Stimulated activated CD4-positive, alpha-beta T cell treated with anti-CD3 and anti-CD28 coated beads, Interleukin-4, amount 100 ng/mL, for 1 hour (primary cell): Measurements from ENCODE around the gene FILIP1L.

Experiments used
- DNase-seq: peaks from one replicate; pipeline ENCODE4 v3.0.0-alpha.2; 2020

The FILIP1L gene

DNA sequence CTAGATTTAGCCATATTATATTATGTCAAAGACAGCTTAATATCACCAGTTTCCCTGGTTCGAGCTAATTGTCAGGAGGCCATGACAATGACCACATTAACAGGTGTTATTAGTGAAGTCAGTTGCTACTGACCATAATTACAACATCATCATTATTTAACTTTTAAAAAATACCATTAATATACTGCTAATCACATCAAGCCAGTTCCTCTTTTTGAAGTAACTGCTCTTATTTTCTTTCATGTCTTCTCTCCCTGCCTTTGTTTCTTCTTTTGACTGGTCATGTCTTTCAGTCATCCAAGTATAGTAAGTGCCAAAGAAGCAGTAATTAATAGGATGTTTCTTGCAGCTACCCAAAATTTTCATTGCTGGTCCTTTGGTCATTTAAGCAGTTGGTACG lies 235.0 kb downstream of the FILIP1L start:
- no peak for DNase-seq

DNA sequence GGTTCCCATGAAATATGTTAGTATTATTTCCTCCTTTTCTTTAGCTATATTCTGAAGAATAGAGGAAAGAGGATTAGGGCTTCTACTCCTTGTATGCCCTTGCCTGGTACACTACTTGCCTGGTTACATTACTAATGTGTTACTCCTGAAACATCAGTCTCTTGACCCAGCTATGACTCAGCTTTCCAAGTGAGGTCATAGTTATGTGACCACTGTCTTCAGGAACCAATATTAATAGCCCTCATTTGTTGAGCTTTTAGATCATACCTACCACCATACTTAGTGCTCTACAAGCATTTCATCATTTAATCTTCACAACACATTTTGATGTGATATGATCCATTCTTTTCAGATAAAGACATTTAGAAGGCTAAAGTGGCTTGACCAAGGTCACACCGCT lies 236.3 kb downstream of the FILIP1L start:
- DNase-seq = no peak

DNA sequence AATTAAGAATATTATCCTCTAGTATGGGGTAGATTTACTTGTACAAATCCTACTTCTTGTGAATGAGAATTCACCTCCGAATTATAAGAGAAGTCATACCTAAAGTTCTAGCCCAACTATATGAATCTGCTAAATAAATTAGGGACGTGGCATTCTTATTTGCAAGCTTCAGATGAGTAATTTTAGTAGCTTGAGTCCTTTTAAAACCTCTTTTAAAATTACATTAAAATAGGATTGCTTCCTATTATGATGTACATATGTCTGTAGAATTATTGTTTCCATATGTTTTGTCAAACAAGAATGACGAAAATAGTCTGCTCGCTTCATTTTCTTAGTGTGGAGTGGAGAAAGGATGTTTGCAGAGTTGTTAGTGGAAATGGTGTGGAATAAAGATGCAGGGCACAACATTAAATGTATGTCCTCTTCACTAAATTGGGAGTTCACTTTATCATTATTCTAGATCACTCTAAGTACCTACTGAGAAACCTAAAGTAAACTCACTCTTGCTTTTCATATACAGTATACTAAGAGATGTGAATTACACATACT lies 237.2 kb downstream of the FILIP1L start:
- DNase-seq = no peak

DNA sequence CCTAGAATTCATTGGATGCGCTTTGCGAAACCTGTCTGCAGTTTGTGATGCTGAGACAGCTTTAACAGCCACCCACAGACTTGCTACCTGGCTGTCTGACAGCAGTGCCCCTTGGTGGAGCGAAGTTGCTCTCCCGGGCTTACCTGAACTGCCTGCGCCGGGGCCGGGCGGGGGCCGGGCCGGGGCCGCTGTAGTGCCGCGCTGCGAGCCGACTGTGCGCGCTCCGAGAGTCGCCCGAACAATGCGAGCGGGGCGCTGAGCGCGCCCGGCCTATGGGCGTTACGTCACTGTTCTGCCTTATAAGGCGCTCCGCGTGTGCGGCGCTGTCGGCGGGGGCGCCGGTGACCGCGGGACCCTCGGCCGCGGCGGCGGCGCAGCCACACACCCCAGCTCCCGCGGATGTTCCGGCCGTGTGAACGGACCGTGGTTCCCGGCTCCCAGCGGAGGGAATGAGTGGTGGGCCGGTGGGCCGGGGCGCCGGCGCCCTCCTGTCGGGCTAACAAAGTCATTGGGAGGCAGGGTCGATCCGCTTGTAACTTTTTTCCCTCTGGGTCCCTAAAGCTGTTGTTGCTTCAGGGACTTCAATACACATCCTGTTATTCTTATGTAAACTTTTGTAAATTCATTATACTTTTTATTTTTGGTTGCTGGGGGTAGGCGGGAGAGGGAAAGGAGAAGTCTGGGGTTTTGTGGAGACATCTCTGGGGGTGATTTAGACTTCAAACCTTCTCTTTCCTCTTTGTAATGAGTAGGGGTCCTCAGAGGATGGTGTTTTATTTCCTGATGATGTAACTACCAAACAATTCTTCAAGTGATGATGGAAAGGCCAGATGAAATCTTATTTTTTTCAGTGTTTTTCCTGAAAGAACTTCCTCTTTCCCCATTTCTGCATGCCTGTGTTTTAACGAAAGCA lies 238.1 kb downstream of the FILIP1L start:
- DNase-seq = peak; percentile 63

DNA sequence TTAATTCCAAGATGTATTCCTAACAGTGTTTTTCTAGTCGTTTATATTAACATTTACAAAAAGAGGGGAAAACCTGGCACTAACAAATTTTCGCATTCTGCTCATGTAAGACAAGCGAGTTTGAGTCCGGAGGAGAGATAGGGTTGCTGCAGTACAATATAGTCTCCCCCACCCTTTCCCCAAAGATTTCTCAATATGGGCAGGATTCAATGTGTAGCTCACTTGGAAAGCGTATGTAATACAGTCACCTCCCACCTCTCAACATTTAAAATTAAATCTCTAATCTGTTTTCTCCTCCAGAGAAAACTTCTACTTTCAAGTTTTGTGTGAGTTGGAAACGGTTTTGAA lies 238.7 kb downstream of the FILIP1L start:
- no peak for DNase-seq

DNA sequence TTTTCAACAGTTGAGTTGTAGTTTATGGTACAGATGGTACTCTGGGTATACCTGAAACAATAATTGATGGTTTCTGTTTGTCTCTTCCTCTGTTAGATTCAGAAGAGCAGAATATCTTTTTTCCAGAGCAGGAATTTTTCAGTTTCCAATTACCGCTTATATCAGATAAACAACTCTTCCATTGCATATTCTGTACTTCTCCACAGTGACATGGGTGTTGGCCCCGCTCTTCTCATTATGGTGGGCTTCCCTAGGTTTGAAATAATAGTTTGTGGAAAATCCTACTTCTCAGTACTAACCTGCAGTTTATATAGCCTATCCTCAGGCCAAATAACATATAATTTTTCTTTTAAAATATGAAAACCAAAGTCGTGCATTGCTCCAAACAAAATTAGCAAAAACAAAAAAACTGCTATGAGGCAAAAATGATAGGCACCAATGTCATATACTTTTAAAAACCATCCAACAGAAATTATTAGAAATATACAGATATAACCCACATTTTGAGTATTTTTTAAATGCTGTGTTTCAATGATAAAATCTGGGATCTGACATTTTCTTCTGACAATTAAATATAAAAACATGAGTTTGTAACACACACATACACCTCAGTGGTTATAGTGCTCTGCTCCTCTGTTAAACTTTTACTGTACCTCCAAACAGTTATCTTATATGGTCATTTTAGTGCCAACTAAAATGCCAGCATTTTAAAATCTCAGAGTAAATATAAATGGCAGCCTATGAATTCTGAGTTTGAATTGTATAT lies 239.9 kb downstream of the FILIP1L start:
- DNase-seq = no peak

DNA sequence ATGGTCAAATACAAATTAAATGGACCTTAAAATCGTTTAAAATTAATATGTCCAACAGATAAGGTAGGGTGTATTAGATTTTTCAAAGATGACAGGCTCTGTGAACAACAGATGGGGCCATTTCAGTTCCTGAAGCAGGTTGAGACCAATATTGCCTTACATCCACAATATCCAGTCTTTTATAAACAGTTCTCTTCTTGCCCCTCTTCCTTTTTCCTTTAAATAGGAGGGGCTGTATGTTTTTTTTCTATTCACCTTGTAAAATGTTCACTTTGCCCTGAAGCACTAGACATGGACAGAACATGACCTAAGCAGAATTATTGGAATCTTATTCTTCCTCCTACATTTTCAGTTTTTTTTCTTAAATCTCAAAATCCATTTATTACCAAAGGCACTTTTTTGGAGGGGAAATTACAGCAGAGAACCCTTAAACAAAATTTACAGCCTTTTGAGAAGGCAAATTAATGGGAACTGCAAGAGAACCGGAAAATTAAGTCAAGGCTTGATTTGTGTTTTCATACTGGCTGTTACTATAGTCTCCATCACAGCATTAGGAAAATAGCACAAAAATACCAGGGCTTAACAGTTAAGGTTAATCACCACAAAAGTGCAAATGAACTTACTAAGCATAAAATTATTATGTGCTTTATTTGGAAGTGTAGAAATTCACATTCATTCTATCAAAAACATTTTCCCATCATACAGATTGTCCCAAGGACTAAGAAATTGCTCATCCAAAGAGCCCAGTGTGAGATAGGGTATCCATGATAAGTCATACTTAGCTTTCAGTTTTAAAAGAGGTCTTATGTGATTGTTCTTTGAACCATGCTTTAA lies 240.8 kb downstream of the FILIP1L start:
- no peak for DNase-seq

DNA sequence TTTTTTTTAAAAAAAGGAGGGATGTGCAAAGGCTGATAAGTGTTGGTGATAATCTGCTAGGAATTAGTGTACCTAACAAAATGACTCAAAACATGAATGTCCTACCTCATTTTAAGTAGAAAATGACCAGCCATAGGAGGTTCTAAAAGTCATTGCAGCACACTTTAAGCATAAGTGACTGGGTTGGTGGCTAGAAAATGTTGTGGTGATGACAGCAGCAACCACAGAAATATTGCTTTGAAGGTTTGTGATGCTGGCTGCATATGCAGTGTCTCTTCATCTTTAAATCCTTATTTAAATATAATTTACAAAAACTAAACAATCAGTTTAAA lies 241.4 kb downstream of the FILIP1L start:
- DNase-seq = no peak

DNA sequence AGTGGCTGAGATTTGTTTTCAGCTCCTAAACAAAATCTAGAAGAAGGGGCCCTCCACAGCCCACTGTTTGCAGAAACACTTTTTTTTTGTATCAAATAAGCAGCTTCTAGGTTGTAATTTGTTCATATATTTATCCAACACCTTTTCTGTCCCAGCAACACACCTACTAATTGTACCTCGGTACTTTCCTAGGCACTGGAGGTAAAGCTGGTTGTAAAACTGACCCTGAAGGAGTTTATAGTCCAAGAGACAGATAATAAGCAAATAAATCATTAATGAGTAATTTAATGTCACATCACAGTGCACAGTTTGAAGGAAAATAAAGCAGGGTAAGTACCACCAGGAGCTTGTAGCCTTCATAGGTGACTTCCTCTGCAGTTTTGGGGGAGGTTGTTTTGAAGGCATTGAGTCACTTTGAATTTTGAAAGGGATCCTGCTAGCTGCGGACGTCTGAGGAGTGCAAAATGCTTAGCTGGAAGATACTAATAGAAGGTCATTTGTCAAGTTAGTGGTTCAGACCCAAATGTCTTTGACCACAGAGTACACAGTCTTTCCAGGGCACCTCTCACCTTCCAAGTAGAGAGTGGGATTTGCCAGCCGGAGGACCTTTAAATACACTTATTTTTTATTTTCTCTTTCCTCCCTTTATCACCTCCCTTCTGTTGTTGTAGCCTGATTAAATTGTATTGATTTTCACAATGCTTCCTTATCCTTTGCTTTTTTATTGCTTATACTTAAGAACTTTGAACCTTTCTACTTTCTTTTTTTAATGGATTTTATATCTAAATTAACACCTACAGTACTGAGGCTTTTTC lies 242.9 kb downstream of the FILIP1L start:
- DNase-seq = no peak

DNA sequence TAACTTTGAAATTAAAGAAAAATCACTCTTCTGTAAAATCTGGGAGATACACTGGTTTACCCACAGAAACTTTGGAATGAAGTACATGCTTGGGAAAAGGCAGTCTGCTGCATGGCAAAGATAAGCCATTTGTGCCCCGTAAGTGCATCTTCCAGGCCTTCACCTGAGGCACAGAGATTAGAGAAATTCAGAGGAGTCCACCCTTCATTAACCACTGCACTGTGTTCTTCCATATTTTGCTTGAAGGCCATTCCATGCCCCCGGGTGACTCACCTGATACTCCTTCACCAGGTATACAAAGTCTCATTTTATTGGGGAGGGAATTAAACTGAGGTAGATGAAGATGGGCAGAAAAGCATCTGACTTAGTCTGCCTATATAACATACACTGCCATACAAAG lies 243.6 kb downstream of the FILIP1L start:
- DNase-seq = no peak

DNA sequence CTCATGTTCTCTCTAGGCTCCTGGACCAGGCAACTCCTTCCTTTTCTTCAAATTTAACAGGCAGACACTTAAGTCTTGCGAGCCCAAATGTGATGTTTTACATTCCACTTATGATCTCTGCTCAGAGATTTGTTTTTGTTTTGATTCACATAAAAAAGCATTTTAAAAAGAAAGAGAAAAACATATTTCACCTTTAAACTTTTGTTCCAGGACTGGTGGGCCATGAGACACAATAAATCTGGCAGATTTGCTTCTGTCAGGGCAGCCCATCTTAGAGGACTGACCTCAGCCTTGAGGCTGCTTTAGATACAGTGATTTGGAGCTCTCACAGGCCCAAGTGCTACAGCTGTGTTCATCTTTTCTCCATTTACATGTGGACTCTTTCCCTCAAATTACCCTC lies 244.7 kb downstream of the FILIP1L start:
- DNase-seq = no peak

DNA sequence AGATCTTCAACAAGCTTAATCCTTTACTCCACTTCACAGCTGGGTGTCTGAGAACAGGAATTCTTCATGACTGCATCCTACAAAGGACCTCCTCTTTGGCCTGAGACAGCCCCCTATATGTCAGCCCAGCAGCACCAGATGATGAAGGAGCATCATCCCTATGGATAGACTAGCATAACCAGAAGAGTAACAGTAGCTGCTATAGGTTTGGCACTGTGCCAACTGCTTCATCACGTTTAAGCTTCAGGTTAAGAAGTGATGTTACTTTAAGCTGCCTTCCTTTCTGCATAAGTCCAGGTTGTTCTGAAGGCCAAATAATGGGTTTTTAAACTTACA lies 246.0 kb downstream of the FILIP1L start:
- no peak for DNase-seq

DNA sequence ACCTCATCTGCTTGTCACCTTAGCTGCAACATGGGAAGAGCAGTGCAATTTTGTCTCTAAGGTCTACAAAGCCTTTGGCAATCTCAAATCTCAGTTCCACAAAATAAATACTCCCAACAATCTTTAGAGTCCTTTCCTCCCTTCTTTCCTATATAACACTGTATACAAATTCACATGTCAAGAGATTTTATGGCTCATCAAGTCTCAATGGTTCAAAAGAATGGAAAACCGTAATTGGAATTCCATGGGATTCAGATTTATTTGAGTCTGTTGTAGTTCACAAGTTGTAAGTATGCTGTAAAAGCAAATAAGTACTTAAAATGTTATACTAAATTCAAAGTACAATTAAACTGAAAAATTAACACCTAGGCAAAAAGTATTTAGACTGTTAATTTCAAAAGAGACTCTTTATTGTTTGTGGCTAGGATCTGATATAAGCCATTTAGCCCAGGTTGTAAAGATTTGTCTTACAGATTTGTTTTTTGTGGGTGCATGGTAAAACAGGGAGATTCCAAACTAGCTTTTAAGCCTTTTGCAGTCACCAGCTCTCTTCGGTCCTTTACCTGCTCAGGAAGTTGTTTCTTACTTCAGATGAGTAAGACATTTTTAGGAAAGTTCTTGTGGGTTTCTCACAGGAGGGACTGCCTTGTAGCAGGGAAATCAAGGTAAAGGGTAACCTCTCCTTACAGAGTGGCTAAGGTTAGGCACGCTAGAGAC lies 246.5 kb downstream of the FILIP1L start:
- DNase-seq = no peak

DNA sequence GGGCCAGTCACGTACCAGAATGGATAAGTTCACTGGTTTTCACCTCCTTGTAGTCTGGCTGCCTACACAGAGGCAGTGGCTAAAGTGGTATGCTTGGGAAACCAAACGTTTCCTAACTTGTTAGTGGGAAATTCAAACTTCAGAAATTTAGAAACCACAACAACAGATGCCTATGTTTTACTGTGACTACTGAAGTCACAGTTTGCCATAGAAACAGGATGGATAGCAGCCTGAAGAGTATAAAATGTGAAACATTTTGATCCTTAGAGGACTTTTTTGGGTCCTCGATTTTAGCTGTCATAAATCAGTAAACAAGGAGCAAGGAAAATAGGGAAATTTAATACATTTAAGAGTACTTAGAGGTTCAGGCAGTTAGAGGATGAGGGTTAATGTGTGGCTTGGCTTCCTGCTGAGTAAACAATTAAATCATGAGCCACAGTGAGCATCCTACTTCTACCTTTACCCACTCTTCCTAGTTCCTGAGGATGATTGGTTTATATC lies 248.0 kb downstream of the FILIP1L start:
- DNase-seq = no peak

DNA sequence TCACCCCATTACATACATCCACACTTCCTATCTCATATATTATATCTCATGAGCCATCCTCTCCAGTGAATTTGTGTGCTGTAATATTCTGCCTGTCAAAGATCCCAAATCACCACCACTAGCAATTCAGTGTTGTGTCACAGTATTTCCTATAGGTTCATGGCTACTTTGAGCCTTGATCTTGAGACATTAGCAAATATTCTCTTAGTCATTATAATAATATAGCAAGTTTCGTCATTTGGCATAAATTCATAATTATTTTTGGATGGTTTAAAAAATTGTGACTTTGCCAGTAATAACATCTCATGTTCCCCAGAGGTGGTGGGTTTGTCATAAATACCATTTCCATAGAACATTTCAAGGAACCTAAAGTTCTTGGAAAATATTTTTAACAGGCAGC lies 249.0 kb downstream of the FILIP1L start:
- no peak for DNase-seq

DNA sequence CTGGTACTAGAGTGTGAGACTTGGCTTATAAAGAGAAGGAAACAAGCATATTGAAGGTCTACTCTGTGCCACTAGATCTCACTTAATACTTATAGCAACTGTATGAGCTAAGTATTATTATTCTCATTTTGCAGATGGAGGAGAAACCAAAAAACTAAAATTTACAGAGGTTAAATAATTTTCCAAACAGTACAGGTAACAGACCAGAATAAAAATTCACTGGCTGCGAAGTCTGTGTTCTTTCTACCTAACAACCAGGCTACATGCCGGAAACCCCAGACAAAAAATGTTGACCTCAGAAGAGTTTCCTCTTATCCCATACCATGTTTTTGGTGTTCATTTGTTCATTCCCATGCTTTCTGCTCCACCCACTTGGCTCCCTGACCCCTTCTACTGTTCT lies 250.0 kb downstream of the FILIP1L start:
- no peak for DNase-seq

DNA sequence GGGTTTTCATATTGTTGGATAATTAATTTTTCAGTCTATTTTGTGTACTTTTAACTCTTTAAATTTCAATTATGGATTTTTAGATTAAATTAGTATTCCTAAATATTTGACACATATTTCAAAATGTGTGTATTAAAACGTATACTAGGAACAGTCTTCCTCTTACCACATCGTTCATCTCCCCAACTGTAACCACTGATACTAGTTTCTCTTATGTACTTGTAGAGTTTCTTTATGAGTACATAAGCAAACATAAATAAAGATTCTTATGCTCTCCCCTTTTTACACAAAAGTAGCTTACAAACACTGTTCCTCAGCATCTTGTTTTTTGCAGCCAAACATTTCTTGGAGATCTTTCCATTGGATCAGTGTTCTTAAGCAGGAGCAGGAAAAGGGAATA lies 250.7 kb downstream of the FILIP1L start:
- no peak for DNase-seq

DNA sequence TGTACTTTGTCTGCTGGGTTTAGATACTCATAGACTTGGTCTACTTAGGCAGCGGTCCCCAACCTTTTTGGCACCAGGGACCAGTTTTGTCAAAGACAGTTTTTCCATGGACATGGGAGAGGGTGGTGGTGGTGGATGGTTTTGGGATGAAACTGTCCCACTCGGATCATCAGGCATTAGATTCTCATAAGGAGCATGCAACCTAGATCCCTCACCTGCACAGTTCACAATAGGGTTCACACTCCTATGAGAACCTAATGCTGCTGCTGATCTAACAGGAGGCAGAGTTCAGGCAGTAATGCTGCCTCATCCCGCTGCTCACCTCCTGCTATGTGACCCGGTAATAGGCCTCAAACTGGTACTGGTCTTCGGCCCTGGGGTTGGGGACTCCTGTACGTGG lies 251.3 kb downstream of the FILIP1L start:
- DNase-seq = no peak

DNA sequence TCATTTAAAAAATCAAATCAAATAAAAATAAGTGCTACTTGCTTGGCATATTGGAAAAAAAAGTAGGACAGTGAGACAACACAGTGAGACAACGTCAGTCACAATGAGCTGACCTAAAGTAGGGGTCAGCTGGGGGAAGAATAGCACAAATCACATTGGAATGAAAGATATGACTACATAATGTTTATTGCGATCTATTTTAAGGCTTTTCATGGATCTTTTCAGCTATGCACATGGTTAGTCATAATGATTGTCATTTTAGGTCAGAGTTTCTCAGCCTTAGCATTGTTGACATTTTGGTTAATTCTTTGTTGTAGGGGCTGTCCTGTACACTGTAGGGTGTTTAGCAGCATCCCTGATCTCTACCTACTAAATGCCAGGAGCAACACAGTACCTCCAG lies 252.1 kb downstream of the FILIP1L start:
- DNase-seq = no peak

DNA sequence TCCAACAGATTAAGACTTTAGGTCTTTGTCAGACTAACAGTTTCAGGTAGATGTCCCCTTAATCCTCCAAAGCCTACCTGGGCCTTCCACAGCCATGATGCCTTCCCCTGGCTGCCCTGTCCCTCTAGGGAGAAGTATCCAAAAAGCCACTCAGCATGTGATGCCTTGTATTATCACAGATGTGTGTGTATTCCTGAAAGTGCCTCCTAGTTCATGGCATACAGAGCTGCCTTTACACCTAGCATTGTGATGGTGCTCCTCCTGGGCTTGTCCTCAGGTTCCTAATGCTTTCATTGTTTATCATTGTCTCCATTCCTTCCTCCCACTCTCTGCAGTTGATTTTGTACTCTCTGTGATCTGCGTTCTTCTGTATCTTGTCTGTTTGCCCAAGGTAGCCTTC lies 253.1 kb downstream of the FILIP1L start:
- DNase-seq = no peak

DNA sequence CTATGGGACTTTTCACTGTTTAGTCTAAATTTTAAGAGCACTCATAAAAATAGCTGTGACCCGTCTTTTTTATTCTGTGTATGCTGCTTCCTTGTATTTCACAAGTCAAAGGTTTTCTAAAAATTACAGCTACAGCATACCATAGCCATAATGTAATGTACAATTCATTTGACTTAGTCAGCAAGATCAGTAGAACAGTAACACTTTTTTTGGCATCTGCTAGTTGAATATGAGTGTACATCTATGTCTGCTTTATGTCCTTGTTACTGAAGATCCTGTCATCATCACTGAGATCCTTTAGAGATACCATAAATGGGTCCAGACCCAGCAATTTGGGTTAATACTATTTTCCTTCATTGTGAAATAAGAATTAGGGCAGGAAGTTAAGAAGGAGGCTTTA lies 254.5 kb downstream of the FILIP1L start:
- DNase-seq = no peak

DNA sequence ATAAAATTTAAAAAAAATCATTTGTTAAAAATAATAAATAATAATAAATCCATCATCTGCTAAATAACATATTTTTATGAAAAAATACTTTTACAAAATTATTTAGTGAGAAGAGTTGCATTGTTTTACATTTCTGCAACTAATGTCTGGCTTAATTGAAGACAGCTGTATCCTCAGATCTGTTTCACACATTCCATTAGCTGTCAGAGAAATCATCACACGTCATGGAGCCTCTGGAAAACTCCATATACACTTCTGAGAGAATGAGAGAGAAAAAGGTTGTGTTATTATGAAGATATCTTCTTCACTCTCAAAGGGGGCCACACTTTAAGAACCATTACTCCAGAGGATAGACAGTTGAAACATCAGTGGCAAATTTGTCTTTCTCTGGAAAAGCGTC lies 255.8 kb downstream of the FILIP1L start:
- no peak for DNase-seq
